Fibroblast of lung (primary cell): Measurements from ENCODE around the gene LIF. TPM values are rescaled to one million over a fixed set of nuclear protein-coding genes. Genes with fewer than 3 reads are reported as not detected.

Experiments used
- DNase-seq, 2 donors: peaks; one replicate each; pipeline versions ENCODE4 v3.0.0 to v3.0.0-alpha.2; 2010; ENCODE audit warnings: low read depth in 2 of 2
- H2AFZ ChIP-seq: 2 replicates; pipeline ENCODE4 v1.5.1; 2012; ENCODE audit warnings: low read length, control low read depth, inconsistent platforms
- H3K27ac ChIP-seq: 2 replicates; pipeline ENCODE4 v1.5.1; 2011; ENCODE audit warnings: low read length, control low read depth; ENCODE audit not compliant: insufficient read depth
- H3K27me3 ChIP-seq: 2 replicates; pipeline ENCODE4 v1.5.1; 2011; ENCODE audit warnings: mild to moderate bottlenecking, low read length; ENCODE audit not compliant: control insufficient read depth, insufficient read depth
- H3K36me3 ChIP-seq: 2 replicates; pipeline ENCODE4 v1.5.1; 2011; ENCODE audit warnings: low read length; ENCODE audit not compliant: control insufficient read depth, insufficient read depth
- H3K4me1 ChIP-seq: 2 replicates; pipeline ENCODE4 v1.5.1; 2011; ENCODE audit warnings: low read length; ENCODE audit not compliant: control insufficient read depth, insufficient read depth; ENCODE audit errors: extremely low read depth
- H3K4me2 ChIP-seq: 2 replicates; pipeline ENCODE4 v1.5.1; 2011; ENCODE audit warnings: low read length, control low read depth; ENCODE audit not compliant: insufficient read depth; ENCODE audit errors: extremely low read depth
- H3K4me3 ChIP-seq, 4 experiments: fragments of 200-600 bp in 1 of 4; sonication (generic) in 1 of 4; replicated peaks in 1 of 4; 2 replicates each; pipeline ENCODE4 v1.5.1; 2011 to 2016; ENCODE audit warnings: low read length in 4 of 4, low read depth in 3 of 4, mild to moderate bottlenecking in 3 of 4, control low read depth in 2 of 4, inconsistent platforms in 1 of 4, mixed read lengths in 1 of 4; ENCODE audit not compliant: insufficient read depth in 1 of 4; ENCODE audit errors: control extremely low read depth in 1 of 4
- H3K79me2 ChIP-seq: 2 replicates; pipeline ENCODE4 v1.5.1; 2012; ENCODE audit warnings: mild to moderate bottlenecking, low read length, inconsistent platforms; ENCODE audit not compliant: control insufficient read depth, insufficient read depth
- H3K9ac ChIP-seq: 2 replicates; pipeline ENCODE4 v1.5.1; 2011; ENCODE audit warnings: mild to moderate bottlenecking, low read length, control low read depth; ENCODE audit not compliant: insufficient read depth
- H3K9me3 ChIP-seq: 2 replicates; pipeline ENCODE4 v1.5.1; 2012; ENCODE audit warnings: low read depth, low read length; ENCODE audit not compliant: control insufficient read depth, insufficient read depth
- H4K20me1 ChIP-seq: 2 replicates; pipeline ENCODE4 v1.5.1; 2011; ENCODE audit warnings: low read length; ENCODE audit not compliant: control insufficient read depth, insufficient read depth; ENCODE audit errors: extremely low read depth
- EZH2 ChIP-seq: IDR thresholded peaks from 2 replicates; pipeline ENCODE4 v1.5.1; 2012; ENCODE audit warnings: low read length, control low read depth, mild to moderate bottlenecking; ENCODE audit errors: missing control alignments
- polyA plus RNA-seq, 2 donors: library from polyadenylated mRNA; depleted of rRNA in 1 of 2; stranded (reverse) in 1 of 2; unstranded in 1 of 2; fragments of >200 nt; gene quantifications; 2 replicates each; pipeline ENCODE4 v1.2.1, GENCODE V29; 2011 to 2012; ENCODE audit warnings: missing spikeins in 1 of 2
- total RNA-seq: library from RNA; depleted of rRNA; stranded (reverse); fragments of >200 nt; gene quantifications from 2 replicates; pipeline ENCODE4 v1.2.1, GENCODE V29; 2014
- TF ChIP-seq, protein P1 (sequence below), 2 donors: IDR thresholded peaks in 1 of 2; conservative IDR thresholded peaks in 1 of 2; 1 replicate in 1 of 2; 2 replicates in 1 of 2; pipeline ENCODE4 v1.5.1; 2011 to 2012; ENCODE audit warnings: low read length in 2 of 2, control low read depth in 1 of 2, inconsistent platforms in 1 of 2, low read depth in 1 of 2, mild to moderate bottlenecking in 1 of 2

The LIF gene
- total and polyA plus RNA-seq, 2 donors (not counting 1 experiment from before 2014, with no cell fraction given), result 4.5 to 11.2 TPM

DNA sequence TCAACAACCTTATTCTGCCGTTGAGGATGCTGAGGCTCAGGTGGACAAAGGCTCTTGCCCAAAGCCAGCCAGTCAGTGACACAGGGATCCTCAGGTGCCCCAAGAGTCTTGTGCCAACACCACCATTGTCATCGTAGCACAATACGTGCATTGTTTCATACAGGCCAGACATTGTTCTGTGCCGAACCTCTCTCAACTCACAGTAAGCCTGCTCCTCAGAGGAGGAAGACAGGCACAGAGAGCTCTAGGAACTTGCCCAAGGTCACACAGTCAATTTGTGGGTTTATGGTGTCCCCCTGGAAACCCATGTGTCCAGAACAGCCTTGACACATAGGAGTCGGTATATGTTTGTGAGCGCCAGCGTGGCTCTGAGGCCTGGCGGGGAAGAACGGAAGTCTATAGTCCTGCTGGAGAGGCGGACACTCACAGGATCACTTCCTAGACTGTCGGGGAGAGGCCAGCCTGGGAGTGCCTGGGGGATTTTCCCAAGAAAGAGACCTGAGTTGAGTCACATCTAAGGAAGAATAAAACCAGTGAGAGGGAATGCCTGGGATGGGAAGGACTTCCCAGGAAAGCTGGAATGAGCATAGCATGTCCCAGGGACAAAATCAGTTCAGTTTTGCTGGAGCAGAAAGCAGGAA, 20.2 kb downstream of the LIF start:
- H3K36me3 ChIP-seq, result no peaks in the 10 kb centered on the region
- no peak for TF ChIP-seq EZH2
- TF ChIP-seq, protein P1, sequence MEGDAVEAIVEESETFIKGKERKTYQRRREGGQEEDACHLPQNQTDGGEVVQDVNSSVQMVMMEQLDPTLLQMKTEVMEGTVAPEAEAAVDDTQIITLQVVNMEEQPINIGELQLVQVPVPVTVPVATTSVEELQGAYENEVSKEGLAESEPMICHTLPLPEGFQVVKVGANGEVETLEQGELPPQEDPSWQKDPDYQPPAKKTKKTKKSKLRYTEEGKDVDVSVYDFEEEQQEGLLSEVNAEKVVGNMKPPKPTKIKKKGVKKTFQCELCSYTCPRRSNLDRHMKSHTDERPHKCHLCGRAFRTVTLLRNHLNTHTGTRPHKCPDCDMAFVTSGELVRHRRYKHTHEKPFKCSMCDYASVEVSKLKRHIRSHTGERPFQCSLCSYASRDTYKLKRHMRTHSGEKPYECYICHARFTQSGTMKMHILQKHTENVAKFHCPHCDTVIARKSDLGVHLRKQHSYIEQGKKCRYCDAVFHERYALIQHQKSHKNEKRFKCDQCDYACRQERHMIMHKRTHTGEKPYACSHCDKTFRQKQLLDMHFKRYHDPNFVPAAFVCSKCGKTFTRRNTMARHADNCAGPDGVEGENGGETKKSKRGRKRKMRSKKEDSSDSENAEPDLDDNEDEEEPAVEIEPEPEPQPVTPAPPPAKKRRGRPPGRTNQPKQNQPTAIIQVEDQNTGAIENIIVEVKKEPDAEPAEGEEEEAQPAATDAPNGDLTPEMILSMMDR (conservative IDR thresholded peaks at IDR 0.05 in 1 of 2, IDR thresholded peaks at IDR 0.05 in 1 of 2; ENCODE audit: low read depth in 1 of 2, low read length in 2 of 2), result no peak
- H4K20me1 ChIP-seq, result no peaks in the 10 kb centered on the region
- H3K9me3 ChIP-seq, result no peaks in the 10 kb centered on the region
- H3K4me1 ChIP-seq, result peaks cover 2% of the 10 kb centered on the region
- no peak overlapping the region for H3K4me3 ChIP-seq
- no peaks in the 10 kb centered on the region for H3K27me3 ChIP-seq
- H3K9ac ChIP-seq, result no peak overlapping the region
- H3K79me2 ChIP-seq, result no peaks in the 10 kb centered on the region
- peak in 1 of 2 donors; percentile 68 for DNase-seq
- H3K4me2 ChIP-seq, result no peak overlapping the region
- H3K27ac ChIP-seq, result no peak overlapping the region
- H2AFZ ChIP-seq, result no peak overlapping the region

DNA sequence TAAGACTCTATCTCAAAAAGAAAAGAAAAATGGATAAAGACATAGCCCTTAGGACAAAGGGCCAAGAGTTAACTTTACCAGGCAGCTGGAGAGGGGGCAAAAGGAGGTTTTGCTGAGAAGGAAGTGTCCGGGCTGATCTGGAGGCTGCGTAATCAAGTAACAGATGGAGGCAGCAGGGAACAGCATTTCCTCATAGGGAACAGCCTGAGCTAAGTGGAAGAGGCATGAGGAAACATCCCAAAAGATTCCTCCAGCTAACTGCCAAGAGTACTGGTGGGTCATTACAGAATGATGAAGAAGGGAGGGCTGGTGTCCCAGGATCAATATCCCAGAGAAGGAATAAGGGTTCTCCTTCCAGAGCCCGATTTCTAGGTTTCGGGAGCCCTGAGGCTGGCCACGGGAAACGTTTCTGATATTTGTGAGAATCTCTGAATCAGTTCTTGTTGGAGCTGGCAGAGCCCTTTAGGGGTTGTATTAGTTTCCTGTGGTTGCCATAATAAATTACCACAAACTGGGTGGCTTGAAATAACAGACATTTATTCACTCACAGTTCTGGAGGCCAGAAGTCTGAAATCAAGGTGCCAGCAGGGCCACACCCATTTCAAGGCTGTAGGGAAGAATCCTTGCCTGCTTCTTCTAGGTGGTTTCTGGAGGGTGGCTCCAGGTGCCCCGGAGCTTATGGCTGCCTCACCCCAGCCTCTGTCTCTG, 21.2 kb downstream of the LIF start:
- H3K27ac ChIP-seq, result no peak overlapping the region
- H3K36me3 ChIP-seq, result no peaks in the 10 kb centered on the region
- H3K4me3 ChIP-seq, result no peak overlapping the region
- H3K4me1 ChIP-seq, result peaks cover 2% of the 10 kb centered on the region
- no peaks in the 10 kb centered on the region for H3K9me3 ChIP-seq
- no peak overlapping the region for H2AFZ ChIP-seq
- no peaks in the 10 kb centered on the region for H3K27me3 ChIP-seq
- H3K9ac ChIP-seq, result no peak overlapping the region
- no peak for DNase-seq
- no peak for TF ChIP-seq EZH2
- TF ChIP-seq, protein P1 (conservative IDR thresholded peaks at IDR 0.05 in 1 of 2, IDR thresholded peaks at IDR 0.05 in 1 of 2; ENCODE audit: low read depth in 1 of 2, low read length in 2 of 2), result no peak
- no peak overlapping the region for H3K4me2 ChIP-seq
- H4K20me1 ChIP-seq, result no peaks in the 10 kb centered on the region
- no peaks in the 10 kb centered on the region for H3K79me2 ChIP-seq

DNA sequence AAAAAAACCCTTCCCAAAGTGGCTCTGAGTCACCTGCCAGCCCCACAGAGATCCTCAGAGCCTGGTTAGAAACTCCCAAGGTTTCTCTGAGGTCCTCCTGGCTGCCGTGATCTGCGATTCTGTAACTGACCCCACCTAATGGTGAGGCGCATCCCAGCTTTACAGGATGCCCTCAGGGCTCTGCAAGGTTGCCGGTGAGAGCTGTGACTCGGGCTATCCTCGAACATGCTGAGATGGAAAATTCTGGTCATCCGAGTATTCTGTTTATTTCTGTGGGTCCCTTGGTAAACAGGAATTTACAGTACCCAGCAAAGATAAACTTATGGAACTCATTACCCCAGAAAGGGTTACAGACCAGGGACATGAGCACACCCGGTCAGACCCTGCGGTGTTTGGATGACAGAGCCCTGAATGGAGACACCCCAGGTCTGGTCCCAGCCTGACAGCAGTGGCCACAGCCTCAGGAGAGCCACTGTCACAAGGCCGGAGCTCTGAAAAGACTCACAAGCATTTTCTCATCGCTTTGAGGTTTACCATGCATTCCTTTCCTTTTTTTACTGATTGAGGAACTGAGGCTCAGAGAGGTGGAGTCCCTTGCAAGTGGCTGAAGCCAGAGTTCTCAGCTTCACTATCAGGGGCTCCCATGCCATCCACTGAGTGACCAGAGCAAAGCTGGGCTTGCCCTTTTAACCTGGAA, 22.2 kb downstream of the LIF start:
- no peak overlapping the region for H3K4me2 ChIP-seq
- peak in 1 of 2 donors; percentile 72 for DNase-seq
- no peaks in the 10 kb centered on the region for H3K9me3 ChIP-seq
- no peak overlapping the region for H3K27ac ChIP-seq
- H3K27me3 ChIP-seq, result no peaks in the 10 kb centered on the region
- H3K36me3 ChIP-seq, result no peaks in the 10 kb centered on the region
- no peak for TF ChIP-seq EZH2
- TF ChIP-seq, protein P1 (conservative IDR thresholded peaks at IDR 0.05 in 1 of 2, IDR thresholded peaks at IDR 0.05 in 1 of 2; ENCODE audit: low read depth in 1 of 2, low read length in 2 of 2), result no peak
- H3K9ac ChIP-seq, result no peak overlapping the region
- H3K79me2 ChIP-seq, result no peaks in the 10 kb centered on the region
- H4K20me1 ChIP-seq, result no peaks in the 10 kb centered on the region
- peak overlapping the region; percentile 27 for H2AFZ ChIP-seq
- H3K4me1 ChIP-seq, result peaks cover 2% of the 10 kb centered on the region
- no peak overlapping the region for H3K4me3 ChIP-seq
